Measurements from ENCODE around the gene TENM3. TPM values are rescaled to one million over a fixed set of nuclear protein-coding genes. Genes with fewer than 3 reads are reported as not detected.

Gene TENM3
- polyA plus RNA-seq, 1 experiment, result 54.9 TPM

DNA sequence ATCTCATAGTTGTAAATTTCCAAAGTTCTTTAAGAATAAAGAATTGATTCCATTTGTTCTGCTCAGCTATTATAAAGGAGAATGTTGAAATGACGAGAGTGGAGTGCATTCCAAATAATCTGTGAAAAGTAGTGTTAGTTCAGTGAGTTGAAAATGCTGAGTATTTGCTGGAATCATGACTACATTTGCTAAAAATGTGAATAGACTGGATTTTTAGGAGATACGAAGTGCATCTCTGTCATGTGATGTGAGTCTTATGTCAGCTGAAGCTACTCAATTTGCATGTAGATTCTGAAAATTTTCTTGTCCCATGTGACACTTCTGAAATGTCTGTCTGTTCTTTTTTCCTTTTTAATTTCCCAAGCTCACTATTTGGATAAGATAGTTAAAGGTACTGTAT, 468.0 kb downstream of the TENM3 start:
- DNase-seq (ENCODE audit: low read depth, low spot score), result no peak
- CTCF ChIA-PET, result interaction anchor here (0.6 kb wide), 1 partner anchor 94 kb away, joined by 3 read pairs; no protein-coding TSS in a partner anchor

GRCh38 chr4:182715548-182715947, 472.3 kb downstream of the TENM3 start:
- Histone ChIP-seq H3K27me3 (ENCODE audit: control insufficient read depth, insufficient read depth, low read length) (no peaks in the 10 kb centered on the region), H3K9me3 (ENCODE audit: control insufficient read depth, insufficient read depth, low read length) (no peaks in the 10 kb centered on the region), H3K27ac (ENCODE audit: low read depth, low read length) (no peak overlapping the region), H3K4me3 (ENCODE audit: low read depth, low read length) (no peak overlapping the region)
- no peak for DNase-seq (ENCODE audit: low read depth, low spot score)
- TF ChIP-seq, protein P1, sequence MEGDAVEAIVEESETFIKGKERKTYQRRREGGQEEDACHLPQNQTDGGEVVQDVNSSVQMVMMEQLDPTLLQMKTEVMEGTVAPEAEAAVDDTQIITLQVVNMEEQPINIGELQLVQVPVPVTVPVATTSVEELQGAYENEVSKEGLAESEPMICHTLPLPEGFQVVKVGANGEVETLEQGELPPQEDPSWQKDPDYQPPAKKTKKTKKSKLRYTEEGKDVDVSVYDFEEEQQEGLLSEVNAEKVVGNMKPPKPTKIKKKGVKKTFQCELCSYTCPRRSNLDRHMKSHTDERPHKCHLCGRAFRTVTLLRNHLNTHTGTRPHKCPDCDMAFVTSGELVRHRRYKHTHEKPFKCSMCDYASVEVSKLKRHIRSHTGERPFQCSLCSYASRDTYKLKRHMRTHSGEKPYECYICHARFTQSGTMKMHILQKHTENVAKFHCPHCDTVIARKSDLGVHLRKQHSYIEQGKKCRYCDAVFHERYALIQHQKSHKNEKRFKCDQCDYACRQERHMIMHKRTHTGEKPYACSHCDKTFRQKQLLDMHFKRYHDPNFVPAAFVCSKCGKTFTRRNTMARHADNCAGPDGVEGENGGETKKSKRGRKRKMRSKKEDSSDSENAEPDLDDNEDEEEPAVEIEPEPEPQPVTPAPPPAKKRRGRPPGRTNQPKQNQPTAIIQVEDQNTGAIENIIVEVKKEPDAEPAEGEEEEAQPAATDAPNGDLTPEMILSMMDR (IDR thresholded peaks at IDR 0.05; ENCODE audit: low read depth, low read length), result no peak
- ChIA-PET POLR2A (no interaction called here), CTCF (no interaction called here)

More for the DNA sequence above, 468.0 kb downstream of the TENM3 start:
- H3K27me3 ChIP-seq (ENCODE audit: control insufficient read depth, insufficient read depth, low read length), result no peaks in the 10 kb centered on the region
- no peaks in the 10 kb centered on the region for H3K9me3 ChIP-seq (ENCODE audit: control insufficient read depth, insufficient read depth, low read length)
- H3K4me3 ChIP-seq (ENCODE audit: low read depth, low read length), result no peak overlapping the region
- POLR2A ChIA-PET, result no interaction called here
- TF ChIP-seq, protein P1 (IDR thresholded peaks at IDR 0.05; ENCODE audit: low read depth, low read length), result no peak
- H3K27ac ChIP-seq (ENCODE audit: low read depth, low read length), result no peak overlapping the region

DNA sequence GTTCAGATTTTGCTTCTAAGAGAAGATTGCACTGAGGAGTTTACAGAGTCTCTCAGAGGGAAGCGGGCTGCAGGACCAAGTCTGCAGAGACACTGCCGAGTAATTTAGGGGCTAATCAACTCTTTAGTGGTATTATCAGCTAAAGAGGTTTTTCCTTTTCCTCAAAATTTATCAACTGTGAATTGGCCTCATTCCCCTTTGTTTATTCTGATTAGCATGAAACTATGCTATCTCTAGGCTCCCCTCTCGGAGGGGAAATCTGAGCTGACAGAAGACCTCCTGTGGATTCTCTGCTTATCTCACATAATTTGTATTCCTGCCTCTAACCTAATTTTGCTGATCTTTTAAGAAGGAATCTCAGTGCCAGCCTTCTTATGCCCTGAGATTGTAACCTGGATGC, 473.0 kb downstream of the TENM3 start:
- POLR2A ChIA-PET, result no interaction called here
- Histone ChIP-seq H3K9me3 (ENCODE audit: control insufficient read depth, insufficient read depth, low read length) (no peaks in the 10 kb centered on the region), H3K27ac (ENCODE audit: low read depth, low read length) (no peak overlapping the region), H3K4me3 (ENCODE audit: low read depth, low read length) (no peak overlapping the region), H3K27me3 (ENCODE audit: control insufficient read depth, insufficient read depth, low read length) (no peaks in the 10 kb centered on the region)
- CTCF ChIA-PET, result interaction anchor here (0.6 kb wide), 1 partner anchor 210 kb away, joined by 9 read pairs; no protein-coding TSS in a partner anchor
- DNase-seq (ENCODE audit: low read depth, low spot score), result no peak
- TF ChIP-seq, protein P1 (IDR thresholded peaks at IDR 0.05; ENCODE audit: low read depth, low read length), result no peak

DNA sequence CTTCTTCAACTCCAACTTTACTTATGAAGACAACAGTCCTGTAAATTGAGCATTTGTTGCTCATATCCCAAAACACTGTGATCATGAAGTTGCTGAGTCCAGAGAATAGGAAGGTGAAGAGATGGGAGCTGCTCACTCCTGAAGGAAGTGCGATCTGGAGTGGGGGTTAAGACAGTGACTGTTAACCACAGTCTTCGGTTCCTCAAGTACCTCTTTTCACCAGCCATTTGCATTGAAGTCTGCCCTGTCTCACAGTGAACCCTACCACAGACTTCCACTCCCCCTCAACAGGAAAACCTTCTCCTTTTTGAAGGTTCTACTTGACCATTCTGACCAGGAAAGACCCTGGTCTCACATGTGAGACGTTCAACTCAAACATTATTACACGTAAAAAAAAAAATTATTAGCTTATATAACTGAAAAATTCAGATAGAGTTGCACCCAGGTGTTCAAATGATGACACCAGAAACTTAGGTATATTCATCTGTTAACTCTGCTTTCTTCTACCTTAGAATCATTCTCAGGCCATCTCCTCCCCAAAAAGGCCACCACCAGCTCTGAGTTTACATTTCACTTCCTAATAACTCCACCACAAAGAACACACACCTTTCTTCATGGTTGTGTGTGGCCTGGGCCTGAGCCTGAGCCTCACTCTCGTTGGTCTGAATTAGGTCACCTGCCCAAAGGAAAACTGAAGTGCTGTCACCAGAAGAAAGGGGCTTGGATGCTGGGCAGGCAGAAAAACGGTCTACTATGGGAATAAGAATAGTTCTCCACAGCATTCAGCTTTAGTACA, 474.8 kb downstream of the TENM3 start:
- Histone ChIP-seq H3K27me3 (ENCODE audit: control insufficient read depth, insufficient read depth, low read length) (no peaks in the 10 kb centered on the region), H3K4me3 (ENCODE audit: low read depth, low read length) (no peak overlapping the region), H3K9me3 (ENCODE audit: control insufficient read depth, insufficient read depth, low read length) (no peaks in the 10 kb centered on the region), H3K27ac (ENCODE audit: low read depth, low read length) (no peak overlapping the region)
- CTCF ChIA-PET, result interaction anchor here (0.6 kb wide), 1 partner anchor 222 kb away, joined by 3 read pairs; no protein-coding TSS in a partner anchor
- POLR2A ChIA-PET, result no interaction called here
- no peak for DNase-seq (ENCODE audit: low read depth, low spot score)
- TF ChIP-seq, protein P1 (IDR thresholded peaks at IDR 0.05; ENCODE audit: low read depth, low read length), result no peak

DNA sequence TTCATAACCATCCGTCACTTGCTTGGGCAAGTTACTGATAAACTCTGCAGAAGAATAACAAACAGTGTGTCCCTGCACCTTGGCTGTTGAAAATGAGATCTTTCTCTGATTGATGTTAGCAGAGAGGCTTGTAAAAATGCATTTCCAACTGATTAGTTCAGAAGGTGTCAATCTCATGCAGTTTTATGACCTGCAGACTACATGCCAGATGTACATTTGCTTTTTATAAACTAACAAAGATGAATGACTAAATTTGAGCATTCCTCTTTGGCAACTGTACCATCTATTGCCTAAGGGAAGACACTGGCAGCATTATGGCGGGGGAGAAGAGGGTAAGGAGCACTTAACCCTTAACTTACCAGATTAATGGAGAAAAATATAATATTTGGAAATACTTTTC, 481.2 kb downstream of the TENM3 start:
- H3K27ac ChIP-seq (ENCODE audit: low read depth, low read length), result no peak overlapping the region
- TF ChIP-seq, protein P1 (IDR thresholded peaks at IDR 0.05; ENCODE audit: low read depth, low read length), result no peak
- POLR2A ChIA-PET, result no interaction called here
- CTCF ChIA-PET, result no interaction called here
- no peaks in the 10 kb centered on the region for H3K27me3 ChIP-seq (ENCODE audit: control insufficient read depth, insufficient read depth, low read length)
- H3K9me3 ChIP-seq (ENCODE audit: control insufficient read depth, insufficient read depth, low read length), result no peaks in the 10 kb centered on the region
- no peak overlapping the region for H3K4me3 ChIP-seq (ENCODE audit: low read depth, low read length)
- no peak for DNase-seq (ENCODE audit: low read depth, low spot score)
